ENCODE results near the gene SLC35F3. TPM values are rescaled to one million over a fixed set of nuclear protein-coding genes. Genes with fewer than 3 reads are reported as not detected.

Gene SLC35F3
- total RNA-seq, 4 donors from 2014 or later = 0.82 TPM; not detected in 3

DNA sequence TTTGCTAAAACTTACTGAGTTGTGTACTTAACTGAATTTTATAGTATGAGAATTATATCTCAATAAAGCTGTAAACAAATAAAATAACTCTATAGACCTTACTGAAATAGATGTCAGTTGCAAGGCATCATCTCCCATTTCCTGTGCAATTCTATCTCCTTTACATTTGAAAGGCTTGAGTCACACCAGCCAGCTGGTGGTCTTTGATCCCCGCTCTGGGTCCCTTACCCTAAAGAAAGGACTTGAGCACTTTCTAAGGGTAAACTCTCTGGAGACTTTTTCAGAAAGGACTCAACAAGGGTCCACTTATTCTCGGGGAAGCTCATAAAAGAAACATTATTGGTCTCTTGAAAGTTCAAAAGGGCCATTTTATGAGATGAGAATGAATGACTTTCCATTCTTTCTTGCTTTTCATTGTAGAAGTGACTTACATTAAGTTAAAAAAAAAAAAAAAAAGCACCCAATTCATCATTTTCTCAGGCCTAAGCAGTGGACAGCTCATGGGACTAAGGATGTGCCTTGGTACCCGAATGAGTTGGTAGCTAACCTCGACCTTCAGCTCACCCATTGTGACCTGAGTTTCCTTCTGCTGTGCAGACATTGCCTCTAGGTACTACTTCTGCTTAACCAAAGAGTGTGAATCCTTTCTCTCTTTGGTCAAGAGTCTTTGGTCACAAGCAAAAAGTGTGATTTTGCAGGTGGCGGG is 321.8 kb downstream of the SLC35F3 start:
- TF ChIP-seq POLR2A (IDR thresholded peaks at IDR 0.05) = no peak
- TF ChIP-seq, protein P1, sequence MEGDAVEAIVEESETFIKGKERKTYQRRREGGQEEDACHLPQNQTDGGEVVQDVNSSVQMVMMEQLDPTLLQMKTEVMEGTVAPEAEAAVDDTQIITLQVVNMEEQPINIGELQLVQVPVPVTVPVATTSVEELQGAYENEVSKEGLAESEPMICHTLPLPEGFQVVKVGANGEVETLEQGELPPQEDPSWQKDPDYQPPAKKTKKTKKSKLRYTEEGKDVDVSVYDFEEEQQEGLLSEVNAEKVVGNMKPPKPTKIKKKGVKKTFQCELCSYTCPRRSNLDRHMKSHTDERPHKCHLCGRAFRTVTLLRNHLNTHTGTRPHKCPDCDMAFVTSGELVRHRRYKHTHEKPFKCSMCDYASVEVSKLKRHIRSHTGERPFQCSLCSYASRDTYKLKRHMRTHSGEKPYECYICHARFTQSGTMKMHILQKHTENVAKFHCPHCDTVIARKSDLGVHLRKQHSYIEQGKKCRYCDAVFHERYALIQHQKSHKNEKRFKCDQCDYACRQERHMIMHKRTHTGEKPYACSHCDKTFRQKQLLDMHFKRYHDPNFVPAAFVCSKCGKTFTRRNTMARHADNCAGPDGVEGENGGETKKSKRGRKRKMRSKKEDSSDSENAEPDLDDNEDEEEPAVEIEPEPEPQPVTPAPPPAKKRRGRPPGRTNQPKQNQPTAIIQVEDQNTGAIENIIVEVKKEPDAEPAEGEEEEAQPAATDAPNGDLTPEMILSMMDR (IDR thresholded peaks at IDR 0.05 in 4 of 5, conservative IDR thresholded peaks at IDR 0.05 in 1 of 5) = no peak

DNA sequence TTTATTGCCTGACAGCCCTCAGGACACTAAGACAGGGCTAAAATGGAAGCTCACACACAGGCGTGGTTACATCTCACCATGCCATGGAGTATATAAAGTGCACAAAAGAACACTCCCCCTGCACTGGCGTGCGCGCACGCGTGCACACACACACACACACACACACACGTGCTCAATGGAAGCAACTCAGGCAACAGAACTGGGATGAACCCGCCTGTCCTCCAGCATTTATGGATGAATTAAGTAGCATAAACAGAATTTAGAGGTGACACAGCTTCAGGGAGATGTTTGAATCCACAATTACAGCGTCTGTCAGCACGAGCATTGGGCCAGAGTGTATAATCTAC is 322.3 kb downstream of the SLC35F3 start:
- H3K36me3 ChIP-seq = no peaks in the 10 kb centered on the region
- DNase-seq (no peak), ATAC-seq (no peak)
- H3K27me3 ChIP-seq = no peaks in the 10 kb centered on the region
- H3K4me1 ChIP-seq = no peaks in the 10 kb centered on the region
- no peaks in the 10 kb centered on the region for H3K9me3 ChIP-seq
- H3K27ac ChIP-seq = no peak overlapping the region
- intact Hi-C loops (cut with DNase I; ENCODE audit: low total_unique reads) (no loop called here), in situ Hi-C loops (cut with MboI; ENCODE audit: low sequenced_read_pairs in 4 of 4) (no loop called here)
- TF ChIP-seq, protein P1 (IDR thresholded peaks at IDR 0.05 in 4 of 5, conservative IDR thresholded peaks at IDR 0.05 in 1 of 5) = no peak
- no peak for TF ChIP-seq POLR2A (IDR thresholded peaks at IDR 0.05)
- H3K4me3 ChIP-seq = no peak overlapping the region

More for the DNA sequence above, 321.8 kb downstream of the SLC35F3 start:
- H3K27ac ChIP-seq = no peak overlapping the region
- H3K9me3 ChIP-seq = no peaks in the 10 kb centered on the region
- no peaks in the 10 kb centered on the region for H3K27me3 ChIP-seq
- ATAC-seq (no peak), DNase-seq (no peak)
- intact Hi-C loops (cut with DNase I; ENCODE audit: low total_unique reads) = no loop called here
- H3K4me1 ChIP-seq = no peaks in the 10 kb centered on the region
- no peaks in the 10 kb centered on the region for H3K36me3 ChIP-seq
- in situ Hi-C loops (cut with MboI; ENCODE audit: low sequenced_read_pairs in 4 of 4) = no loop called here
- H3K4me3 ChIP-seq = no peak overlapping the region

DNA sequence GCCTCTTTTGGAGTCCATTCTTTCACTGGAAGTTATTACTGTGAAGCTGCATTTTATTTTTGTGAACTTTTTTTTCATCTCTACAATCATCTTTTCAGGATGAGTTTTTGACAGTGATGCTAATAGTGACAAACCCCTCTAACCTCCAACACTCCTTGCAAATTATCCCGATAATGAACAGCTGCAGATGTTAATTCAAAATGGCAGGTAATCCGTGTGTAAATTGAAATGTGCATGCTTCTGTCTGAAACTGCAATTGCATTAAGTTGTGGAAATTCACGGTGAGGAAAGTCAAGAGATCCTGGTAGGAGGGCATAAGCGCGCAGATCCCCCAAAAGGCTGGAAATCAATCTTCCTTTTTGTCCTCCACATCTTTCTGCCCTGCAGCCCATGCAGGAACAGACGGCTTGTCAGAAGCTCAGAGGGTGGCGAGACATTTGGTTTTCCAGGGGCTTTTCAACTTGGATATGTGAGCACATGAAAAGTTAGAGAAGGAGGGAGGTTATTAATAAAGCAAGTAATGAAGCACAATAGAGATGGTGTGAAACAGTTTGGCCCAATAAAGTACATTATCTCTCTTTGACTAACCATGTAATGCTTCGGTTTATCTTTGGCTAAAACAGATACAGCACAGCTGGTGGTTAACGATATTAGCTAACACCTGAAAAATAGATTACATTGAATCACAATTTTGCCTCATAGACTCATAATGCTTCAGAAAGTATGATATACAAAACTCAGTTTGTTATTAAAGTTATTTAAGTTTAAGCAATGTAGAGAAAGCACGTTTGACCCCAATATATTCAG is 325.3 kb downstream of the SLC35F3 start:
- Histone ChIP-seq H3K27ac (no peak overlapping the region), H3K27me3 (no peaks in the 10 kb centered on the region), H3K9me3 (no peaks in the 10 kb centered on the region), H3K4me3 (no peak overlapping the region), H3K4me1 (no peaks in the 10 kb centered on the region), H3K36me3 (no peaks in the 10 kb centered on the region)
- TF ChIP-seq, protein P1 (IDR thresholded peaks at IDR 0.05 in 4 of 5, conservative IDR thresholded peaks at IDR 0.05 in 1 of 5) = no peak
- TF ChIP-seq POLR2A (IDR thresholded peaks at IDR 0.05) = no peak
- intact Hi-C loops (cut with DNase I; ENCODE audit: low total_unique reads) (no loop called here), in situ Hi-C loops (cut with MboI; ENCODE audit: low sequenced_read_pairs in 4 of 4) (no loop called here)
- ATAC-seq (no peak), DNase-seq (no peak)

DNA sequence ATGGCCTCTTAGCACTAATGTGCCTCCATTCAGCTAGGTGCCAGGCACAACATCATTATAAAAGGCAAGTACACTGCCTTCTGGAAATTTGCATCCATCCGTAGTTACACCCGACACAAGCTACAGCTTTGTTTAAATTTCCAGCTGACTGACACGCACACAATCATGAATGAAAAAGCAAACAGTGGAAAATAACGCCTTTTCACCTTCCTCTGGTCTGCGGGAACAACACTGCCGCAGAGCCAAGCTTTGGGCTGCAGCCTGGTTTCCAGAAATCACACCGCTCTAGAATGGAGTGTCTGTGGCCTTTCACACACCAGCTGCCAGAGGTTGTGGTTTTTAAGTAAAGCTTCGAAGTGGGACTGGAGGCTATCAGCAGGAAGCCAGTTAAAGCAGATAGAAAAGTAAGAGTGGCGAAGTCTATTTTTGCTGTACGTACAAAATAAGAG is 326.0 kb downstream of the SLC35F3 start:
- Histone ChIP-seq H3K27me3 (no peaks in the 10 kb centered on the region), H3K9me3 (no peaks in the 10 kb centered on the region), H3K36me3 (no peaks in the 10 kb centered on the region), H3K27ac (no peak overlapping the region), H3K4me1 (no peaks in the 10 kb centered on the region), H3K4me3 (no peak overlapping the region)
- intact Hi-C loops (cut with DNase I; ENCODE audit: low total_unique reads) = no loop called here
- TF ChIP-seq, protein P1 (IDR thresholded peaks at IDR 0.05 in 4 of 5, conservative IDR thresholded peaks at IDR 0.05 in 1 of 5) = no peak
- TF ChIP-seq POLR2A (IDR thresholded peaks at IDR 0.05) = no peak
- DNase-seq (no peak), ATAC-seq (no peak)
- in situ Hi-C loops (cut with MboI; ENCODE audit: low sequenced_read_pairs in 4 of 4) = no loop called here
